B cell (primary cell): ENCODE data around the gene IL36A.

Experiments used
- EZH2 ChIP-seq: IDR thresholded peaks from 2 replicates; pipeline ENCODE4 v1.6.1; 2012; ENCODE audit warnings: borderline replicate concordance, low read depth, mild to moderate bottlenecking, moderate library complexity, low read length; ENCODE audit not compliant: insufficient read depth, poor library complexity, severe bottlenecking
- TF ChIP-seq, protein P1 (sequence below): fragments of 200-600 bp; IDR thresholded peaks from one replicate; pipeline ENCODE4 v1.8.0; 2022; ENCODE audit warnings: antibody characterized with exemption, mild to moderate bottlenecking

DNA sequence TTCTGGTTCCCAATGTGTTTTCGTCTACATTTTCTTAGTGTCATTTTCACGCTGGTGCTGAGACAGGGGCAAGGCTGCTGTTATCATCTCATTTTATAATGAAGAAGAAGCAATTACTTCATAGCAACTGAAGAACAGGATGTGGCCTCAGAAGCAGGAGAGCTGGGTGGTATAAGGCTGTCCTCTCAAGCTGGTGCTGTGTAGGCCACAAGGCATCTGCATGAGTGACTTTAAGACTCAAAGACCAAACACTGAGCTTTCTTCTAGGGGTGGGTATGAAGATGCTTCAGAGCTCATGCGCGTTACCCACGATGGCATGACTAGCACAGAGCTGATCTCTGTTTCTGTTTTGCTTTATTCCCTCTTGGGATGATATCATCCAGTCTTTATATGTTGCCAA, 20.2 kb upstream of the IL36A start:
- TF ChIP-seq, protein P1, sequence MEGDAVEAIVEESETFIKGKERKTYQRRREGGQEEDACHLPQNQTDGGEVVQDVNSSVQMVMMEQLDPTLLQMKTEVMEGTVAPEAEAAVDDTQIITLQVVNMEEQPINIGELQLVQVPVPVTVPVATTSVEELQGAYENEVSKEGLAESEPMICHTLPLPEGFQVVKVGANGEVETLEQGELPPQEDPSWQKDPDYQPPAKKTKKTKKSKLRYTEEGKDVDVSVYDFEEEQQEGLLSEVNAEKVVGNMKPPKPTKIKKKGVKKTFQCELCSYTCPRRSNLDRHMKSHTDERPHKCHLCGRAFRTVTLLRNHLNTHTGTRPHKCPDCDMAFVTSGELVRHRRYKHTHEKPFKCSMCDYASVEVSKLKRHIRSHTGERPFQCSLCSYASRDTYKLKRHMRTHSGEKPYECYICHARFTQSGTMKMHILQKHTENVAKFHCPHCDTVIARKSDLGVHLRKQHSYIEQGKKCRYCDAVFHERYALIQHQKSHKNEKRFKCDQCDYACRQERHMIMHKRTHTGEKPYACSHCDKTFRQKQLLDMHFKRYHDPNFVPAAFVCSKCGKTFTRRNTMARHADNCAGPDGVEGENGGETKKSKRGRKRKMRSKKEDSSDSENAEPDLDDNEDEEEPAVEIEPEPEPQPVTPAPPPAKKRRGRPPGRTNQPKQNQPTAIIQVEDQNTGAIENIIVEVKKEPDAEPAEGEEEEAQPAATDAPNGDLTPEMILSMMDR, result no peak
- no peak for TF ChIP-seq EZH2
